Activated CD4-positive, alpha-beta T cell treated with anti-CD3 and anti-CD28 coated beads for 1 hour (primary cell): ENCODE results near the gene MAMDC4.
A peak's percentile ranks its signal among the peaks of the same experiment; 100 is the strongest.

Experiments
- DNase-seq: peaks from one replicate; pipeline ENCODE4 v3.0.0-alpha.2; 2020

The MAMDC4 gene

DNA sequence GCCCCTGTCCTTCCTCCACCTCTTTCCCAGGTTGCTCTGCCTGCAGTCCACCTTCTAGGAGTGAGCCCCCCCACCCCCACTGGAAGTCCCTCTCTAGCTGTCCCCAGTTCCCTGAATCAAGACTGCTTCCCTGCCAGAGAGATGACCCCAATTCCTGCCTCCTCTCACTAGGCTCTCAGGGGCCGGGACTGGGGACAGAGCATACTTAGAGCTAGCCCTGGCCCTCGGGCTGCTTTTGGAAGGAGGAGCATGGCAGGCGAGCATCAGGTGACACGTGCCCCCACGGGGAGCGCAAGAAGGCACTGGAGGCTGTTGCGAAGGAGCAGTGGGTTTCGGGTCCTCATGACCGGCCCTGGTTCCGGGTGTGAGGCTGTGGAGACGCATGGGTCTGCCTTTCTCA lies 43.9 kb downstream of the MAMDC4 start:
- no peak for DNase-seq

DNA sequence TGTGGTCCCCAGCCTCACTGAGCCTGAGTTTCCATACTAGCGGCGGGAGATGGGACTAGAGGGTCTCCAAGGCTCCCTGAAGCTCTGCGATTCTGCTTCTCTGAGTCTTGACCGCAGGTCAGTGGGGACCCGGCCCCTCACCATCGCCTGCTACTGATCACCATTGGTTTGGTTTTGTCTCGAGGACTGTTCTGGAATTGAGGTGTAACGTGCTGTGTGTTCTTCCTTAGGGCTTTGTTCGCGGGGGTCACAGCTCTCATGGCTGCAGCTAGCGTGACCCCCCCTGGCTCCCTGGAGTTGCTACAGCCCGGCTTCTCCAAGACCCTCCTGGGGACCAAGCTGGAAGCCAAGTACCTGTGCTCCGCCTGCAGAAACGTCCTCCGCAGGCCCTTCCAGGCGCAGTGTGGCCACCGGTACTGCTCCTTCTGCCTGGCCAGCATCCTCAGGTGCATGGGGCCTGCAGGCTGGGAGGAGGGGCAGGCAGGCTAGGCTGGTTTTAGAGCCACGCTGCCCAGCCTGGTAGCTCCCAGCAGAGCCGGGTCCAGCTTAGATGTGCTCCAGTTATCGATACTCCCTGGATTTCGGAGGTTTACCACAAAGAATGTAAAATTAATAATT lies 46.4 kb downstream of the MAMDC4 start:
- no peak for DNase-seq

- DNase-seq, result no peak
These were observed 47.0 kb downstream of the MAMDC4 start for GRCh38 chr9:136899196-136899595.

DNA sequence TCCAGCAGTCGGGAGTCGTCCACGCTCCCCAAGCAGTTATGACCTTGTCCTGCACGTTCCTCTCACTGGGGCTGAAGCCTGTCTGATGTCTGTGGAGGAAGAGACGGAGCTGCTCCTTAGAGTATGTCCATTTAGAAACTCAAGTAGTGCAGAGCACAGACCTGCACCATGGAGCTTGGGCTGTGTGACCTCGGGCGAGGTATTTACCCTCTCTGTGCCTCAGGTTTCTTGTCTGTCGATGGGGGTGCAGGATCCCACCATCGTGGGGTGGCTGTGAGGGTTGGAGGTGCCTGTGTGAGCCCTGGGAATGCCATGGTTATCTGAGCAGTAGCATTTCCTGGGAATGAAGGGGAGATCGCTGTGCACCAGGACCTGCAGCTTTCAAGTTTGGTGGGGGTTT lies 48.4 kb downstream of the MAMDC4 start:
- no peak for DNase-seq

DNA sequence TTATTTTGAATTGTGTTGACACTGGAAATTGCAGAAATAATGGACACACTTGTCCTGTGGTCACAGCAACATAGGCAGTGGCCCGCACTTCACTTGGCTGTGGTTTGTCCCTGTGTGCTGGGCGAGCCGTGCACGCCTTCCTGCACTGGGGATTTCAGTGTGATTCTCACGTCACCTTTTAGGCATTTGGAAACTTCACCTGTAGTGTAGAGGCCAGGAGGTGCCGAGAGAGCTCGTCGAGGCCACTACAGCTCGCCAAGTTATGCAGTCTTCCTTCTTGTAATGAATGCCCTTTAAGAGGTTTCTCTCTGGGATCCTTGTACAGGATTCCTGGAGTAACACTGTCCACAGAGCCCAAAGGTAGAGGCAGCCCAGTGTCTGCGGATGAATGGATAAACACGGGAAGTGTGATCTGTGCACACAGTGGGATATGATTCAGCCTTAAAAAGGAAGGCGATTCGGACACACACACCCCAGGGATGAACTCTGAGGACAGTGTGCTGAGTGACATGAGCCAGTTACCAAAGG lies 48.9 kb downstream of the MAMDC4 start:
- no peak for DNase-seq

- peak; percentile 72 for DNase-seq
These were observed 49.5 kb downstream of the MAMDC4 start for GRCh38 chr9:136901516-136902258.

DNA sequence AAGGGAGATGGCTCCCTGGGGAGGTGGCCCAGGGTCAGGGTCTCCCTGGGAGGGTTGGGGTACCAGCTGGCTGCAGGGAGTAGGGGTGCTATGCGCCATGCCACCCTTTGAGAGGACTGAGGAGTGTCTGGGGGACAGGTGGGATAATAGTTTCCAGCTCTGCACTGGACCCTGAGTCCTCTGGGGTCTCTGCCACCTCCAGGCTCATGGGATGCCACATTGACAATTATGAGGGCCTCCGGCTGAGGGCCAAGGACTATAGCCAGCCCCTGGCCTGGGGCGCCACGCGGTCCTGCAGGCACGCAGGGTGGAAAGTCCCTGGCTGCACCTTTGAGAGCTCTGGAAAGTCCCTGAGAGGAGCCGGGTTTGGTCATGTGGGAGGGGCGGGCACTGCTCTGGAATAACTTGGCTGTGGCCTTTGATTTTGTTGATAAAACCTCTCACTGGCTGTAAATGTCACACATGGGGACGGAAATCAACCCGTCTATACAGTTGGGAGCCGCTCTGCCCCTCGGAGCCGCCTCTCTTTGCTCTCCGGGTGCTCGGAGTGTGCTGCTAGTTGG lies 50.2 kb downstream of the MAMDC4 start:
- DNase-seq, result peak; percentile 80

DNA sequence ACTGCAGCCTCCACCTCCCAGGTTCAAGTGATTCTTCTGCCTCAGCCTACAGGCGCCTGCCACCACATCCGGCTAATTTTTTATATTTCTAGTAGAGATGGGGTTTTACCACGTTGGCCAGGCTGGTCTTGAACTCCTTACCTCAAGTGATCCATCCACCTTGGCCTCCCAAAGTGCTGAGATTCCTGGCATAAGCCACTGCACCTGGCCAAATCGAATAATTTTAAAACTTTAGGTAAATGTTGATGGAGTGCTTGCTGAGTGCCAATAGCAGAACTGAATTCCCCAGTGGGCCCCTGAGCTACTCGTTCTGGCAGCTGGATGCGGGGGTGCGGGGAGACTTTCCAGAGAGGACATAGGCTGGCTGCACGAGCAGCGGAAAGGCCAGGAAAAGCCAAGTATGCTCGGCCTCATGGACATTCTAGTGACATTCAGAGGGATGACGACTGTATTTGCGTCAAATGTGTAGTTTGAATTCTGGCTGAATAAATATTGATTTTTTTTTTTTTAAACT lies 51.0 kb downstream of the MAMDC4 start:
- DNase-seq, result no peak

- no peak for DNase-seq
These were observed 54.1 kb downstream of the MAMDC4 start for GRCh38 chr9:136906266-136906665.

DNA sequence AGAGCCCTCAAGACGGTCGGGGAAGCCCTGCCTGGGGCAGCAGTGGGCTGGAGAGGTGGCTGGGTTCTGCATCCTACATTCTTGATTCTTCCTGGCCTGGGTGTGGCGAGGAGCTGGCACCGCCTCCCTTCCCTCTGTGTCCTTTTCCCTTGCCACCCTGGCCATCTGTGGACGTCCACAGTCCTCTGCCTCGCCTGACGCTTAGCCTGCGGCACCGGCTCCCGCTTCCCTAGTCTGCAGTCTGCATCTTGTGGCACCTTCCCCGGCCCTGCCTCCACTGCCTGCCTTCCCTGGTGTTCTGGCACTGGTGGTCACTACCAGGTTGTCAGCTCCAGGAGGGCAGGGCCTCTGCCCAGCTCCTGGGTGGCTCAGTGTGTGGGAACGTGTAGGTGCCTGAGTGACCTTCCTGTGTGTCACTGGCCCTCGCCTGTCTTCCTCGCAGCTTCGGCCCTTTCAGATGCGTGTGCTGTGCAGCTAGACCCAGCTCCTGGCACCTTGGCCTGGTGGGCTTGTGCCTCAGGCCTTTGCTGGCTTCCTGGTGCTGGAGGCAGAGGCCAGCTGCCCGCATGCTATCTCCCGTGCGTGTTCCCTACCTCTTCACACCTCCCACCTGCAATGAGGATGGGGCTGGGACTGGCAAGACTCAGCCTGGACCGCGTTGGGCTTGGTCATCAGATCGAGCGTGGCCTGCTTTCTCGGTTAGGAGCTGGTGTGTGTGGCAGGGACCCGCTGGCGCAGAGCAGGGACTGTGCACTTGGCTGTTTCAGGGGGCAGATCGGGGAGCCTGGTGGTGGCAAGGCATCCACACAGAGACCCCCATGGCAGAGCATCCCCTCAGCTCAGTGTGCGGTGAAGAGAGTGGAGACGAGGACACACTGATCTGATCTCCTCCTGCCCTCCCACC lies 55.1 kb downstream of the MAMDC4 start:
- DNase-seq, result no peak
